Testis (tissue), 3 donors: ENCODE measurements around the gene ARID1B. TPM values are rescaled to one million over a fixed set of nuclear protein-coding genes. Genes with fewer than 3 reads are reported as not detected.
"Not testable (repeated sequence)": the region's sequence is repeated elsewhere in the genome, so short reads cannot be mapped to it uniquely, and the experiment has no call there.

Experiments used
- DNase-seq: peaks from one replicate; pipeline ENCODE4 v3.0.0-alpha.2; 2019
- H3K27ac ChIP-seq, 2 donors: fragments of 200-600 bp; sonication (generic); one replicate each; pipeline ENCODE4 v1.5.1; 2019
- H3K27me3 ChIP-seq: fragments of 200-600 bp; sonication (generic); one replicate; pipeline ENCODE4 v1.5.1; 2019
- H3K36me3 ChIP-seq: fragments of 200-600 bp; sonication (generic); one replicate; pipeline ENCODE4 v1.5.1; 2017; ENCODE audit warnings: low read depth; ENCODE audit errors: missing control alignments
- H3K4me1 ChIP-seq: fragments of 200-600 bp; sonication (generic); one replicate; pipeline ENCODE4 v1.5.1; 2019
- H3K4me3 ChIP-seq, 2 donors: fragments of 200-600 bp; sonication (generic); one replicate each; pipeline ENCODE4 v1.5.1; 2017 to 2019
- H3K9me3 ChIP-seq: fragments of 200-600 bp; sonication (generic); one replicate; pipeline ENCODE4 v1.5.1; 2017
- CTCF ChIP-seq, 3 experiments: fragments of 450-650 bp in 2 of 3; fragments of 200-600 bp in 1 of 3; sonication (generic) in 1 of 3; IDR thresholded peaks; one replicate each; pipeline ENCODE4 v1.5.1; 2016 to 2019; ENCODE audit warnings: antibody characterized with exemption in 3 of 3, mild to moderate bottlenecking in 2 of 3, moderate library complexity in 1 of 3
- POLR2A ChIP-seq: fragments of 450-650 bp; IDR thresholded peaks from one replicate; pipeline ENCODE4 v1.6.1; 2017; ENCODE audit warnings: antibody characterized with exemption, mild to moderate bottlenecking, moderate library complexity
- WGBS, 2 donors: methylation state at CpG; one replicate each; pipeline ENCODE4 v1.1.5; 2018; 5-methylcytosine and 5-hydroxymethylcytosine counted together
- intact Hi-C: fragments of 100-400 bp; cut with DNase I; formaldehyde crosslinking; loops from one replicate; pipeline ENCODE4 v1.15.1; 2023; ENCODE audit warnings: low total_unique reads
- polyA plus RNA-seq: library from polyadenylated mRNA; stranded (reverse); fragments of 350-450 nt; fragmentation: Illumina TruSeq; extraction: RNeasy Lipid Tissue Mini Kit (QIAGEN cat#74804); gene quantifications from one replicate; pipeline ENCODE4 v1.2.3, GENCODE V29; 2014; ENCODE audit warnings: low read depth, low replicate concordance; ENCODE audit not compliant: insufficient read depth
- total RNA-seq, 2 donors: library from RNA; depleted of rRNA; stranded (reverse); fragments of >200 nt; gene quantifications; one replicate each; pipeline ENCODE4 v1.2.3, GENCODE V29; 2016

The ARID1B gene
- total and polyA plus RNA-seq, 3 donors from 2014 or later = 26.2 to 126 (median 103) TPM

- DNase-seq = no peak
- H3K4me1 ChIP-seq = peaks cover 7% of the 10 kb centered on the region
These were observed 367.8 kb downstream of the ARID1B start for GRCh38 chr6:157144859-157145568.

GRCh38 chr6:157145656-157146285 lies 368.6 kb downstream of the ARID1B start:
- no peak for DNase-seq
- Histone ChIP-seq H3K4me1 (peaks cover 7% of the 10 kb centered on the region), H3K9me3 (no peaks in the 10 kb centered on the region), H3K27ac (no peak overlapping the region), H3K36me3 (no peaks in the 10 kb centered on the region), H3K27me3 (no peaks in the 10 kb centered on the region), H3K4me3 (no peak overlapping the region)
- TF ChIP-seq POLR2A (no peak), CTCF (IDR thresholded peaks at IDR 0.05) (no peak)
- intact Hi-C loops = no loop called here
- WGBS, 2 donors = 75 to 76% methylated on average over 6 of the region's 6 CpGs

More at GRCh38 chr6:157144859-157145568, 367.8 kb downstream of the ARID1B start:
- intact Hi-C loops = no loop called here
- Histone ChIP-seq H3K36me3 (no peaks in the 10 kb centered on the region), H3K27ac (peak overlapping the region; percentile 19 to 71), H3K27me3 (no peaks in the 10 kb centered on the region), H3K4me3 (no peak overlapping the region), H3K9me3 (no peaks in the 10 kb centered on the region)
- TF ChIP-seq POLR2A = no peak
- no peak for TF ChIP-seq CTCF (IDR thresholded peaks at IDR 0.05)
- WGBS, 2 donors = 37 to 53% methylated on average over 19 of the region's 19 CpGs

- H3K4me3 ChIP-seq, H3K27me3 ChIP-seq, H3K4me1 ChIP-seq, H3K36me3 ChIP-seq, intact Hi-C loops, DNase-seq, H3K9me3 ChIP-seq: not testable (repeated sequence)
- 51 to 89% methylated on average over 14 to 34 of the region's 74 CpGs for WGBS, 2 donors
- H3K27ac ChIP-seq = peak overlapping the region in 1 of 2 donors; percentile 30
These were observed 370.2 kb downstream of the ARID1B start for GRCh38 chr6:157147054-157148026.

GRCh38 chr6:157148391-157149323 lies 371.5 kb downstream of the ARID1B start:
- Histone ChIP-seq H3K4me1 (peaks cover 7% of the 10 kb centered on the region), H3K27me3 (no peaks in the 10 kb centered on the region), H3K27ac (no peak overlapping the region), H3K36me3 (no peaks in the 10 kb centered on the region), H3K9me3 (no peaks in the 10 kb centered on the region), H3K4me3 (no peak overlapping the region)
- 71 to 77% methylated on average over 18 to 25 of the region's 25 CpGs for WGBS, 2 donors
- intact Hi-C loops = no loop called here
- no peak for DNase-seq
- no peak for TF ChIP-seq POLR2A
- TF ChIP-seq CTCF (IDR thresholded peaks at IDR 0.05) = no peak
